ENCODE measurements around the gene SGF29.

- no peak for TF ChIP-seq POLR2A (IDR thresholded peaks at IDR 0.05)
- no peak for TF ChIP-seq EP300 (IDR thresholded peaks at IDR 0.05)
- TF ChIP-seq CTCF (IDR thresholded peaks at IDR 0.05), result no peak
Observed at GRCh38 chr16:28591355-28591754, 37.6 kb downstream of the SGF29 start.

Measured in ovary (tissue), 3 donors.